Ascending aorta (tissue), 2 donors: ENCODE data around the gene LAMC1. TPM values are rescaled to one million over a fixed set of nuclear protein-coding genes. Genes with fewer than 3 reads are reported as not detected.

Source experiments
- DNase-seq, 2 donors: peaks; one replicate each; pipeline ENCODE4 v3.0.0-alpha.2; 2019; ENCODE audit warnings: low spot score in 2 of 2
- H3K27ac ChIP-seq, 2 donors: fragments of 200-600 bp; sonication (generic); one replicate each; pipeline ENCODE4 v1.5.1; 2016 to 2017; ENCODE audit warnings: mild to moderate bottlenecking in 1 of 2
- H3K27me3 ChIP-seq: fragments of 200-600 bp; sonication (generic); one replicate; pipeline ENCODE4 v1.5.1; 2017
- H3K36me3 ChIP-seq, 2 donors: fragments of 200-600 bp; sonication (generic); one replicate each; pipeline ENCODE4 v1.5.1; 2016
- H3K4me1 ChIP-seq, 2 donors: fragments of 200-600 bp; sonication (generic); one replicate each; pipeline ENCODE4 v1.5.1; 2016 to 2017; ENCODE audit warnings: mild to moderate bottlenecking in 1 of 2
- H3K4me3 ChIP-seq, 2 donors: fragments of 200-600 bp; sonication (generic); one replicate each; pipeline ENCODE4 v1.5.1; 2016 to 2017; ENCODE audit warnings: mild to moderate bottlenecking in 1 of 2
- H3K9me3 ChIP-seq, 2 donors: fragments of 200-600 bp; sonication (generic); one replicate each; pipeline ENCODE4 v1.5.1; 2016
- intact Hi-C: fragments of 100-400 bp; cut with DNase I; formaldehyde crosslinking; loops from one replicate; pipeline ENCODE4 v1.15.1; 2023
- total RNA-seq: library from RNA; depleted of rRNA; stranded (reverse); fragments of >200 nt; gene quantifications from one replicate; pipeline ENCODE4 v1.1.0, GENCODE V29; 2016
- TF ChIP-seq, protein P1 (sequence below), 3 experiments: fragments of 200-600 bp in 2 of 3; fragments of 450-650 bp in 1 of 3; sonication (generic) in 2 of 3; IDR thresholded peaks; one replicate each; pipeline ENCODE4 v1.5.1; 2016 to 2019; ENCODE audit warnings: antibody characterized with exemption in 3 of 3, mild to moderate bottlenecking in 1 of 3, moderate library complexity in 1 of 3

Gene LAMC1
- total RNA-seq, 1 donor from 2014 or later, result 166 TPM

- intact Hi-C loops, result no loop called here
- peak overlapping the region; percentile 47 to 59 for H3K27ac ChIP-seq
- H3K4me1 ChIP-seq, result peaks cover 0 to 65% of the 10 kb centered on the region in 2 donors
- peak overlapping the region in 1 of 2 donors; percentile 0 for H3K4me3 ChIP-seq
- no peak for DNase-seq
- no peaks in the 10 kb centered on the region for H3K9me3 ChIP-seq
- H3K36me3 ChIP-seq, result no peaks in the 10 kb centered on the region
- no peaks in the 10 kb centered on the region for H3K27me3 ChIP-seq
- TF ChIP-seq, protein P1, sequence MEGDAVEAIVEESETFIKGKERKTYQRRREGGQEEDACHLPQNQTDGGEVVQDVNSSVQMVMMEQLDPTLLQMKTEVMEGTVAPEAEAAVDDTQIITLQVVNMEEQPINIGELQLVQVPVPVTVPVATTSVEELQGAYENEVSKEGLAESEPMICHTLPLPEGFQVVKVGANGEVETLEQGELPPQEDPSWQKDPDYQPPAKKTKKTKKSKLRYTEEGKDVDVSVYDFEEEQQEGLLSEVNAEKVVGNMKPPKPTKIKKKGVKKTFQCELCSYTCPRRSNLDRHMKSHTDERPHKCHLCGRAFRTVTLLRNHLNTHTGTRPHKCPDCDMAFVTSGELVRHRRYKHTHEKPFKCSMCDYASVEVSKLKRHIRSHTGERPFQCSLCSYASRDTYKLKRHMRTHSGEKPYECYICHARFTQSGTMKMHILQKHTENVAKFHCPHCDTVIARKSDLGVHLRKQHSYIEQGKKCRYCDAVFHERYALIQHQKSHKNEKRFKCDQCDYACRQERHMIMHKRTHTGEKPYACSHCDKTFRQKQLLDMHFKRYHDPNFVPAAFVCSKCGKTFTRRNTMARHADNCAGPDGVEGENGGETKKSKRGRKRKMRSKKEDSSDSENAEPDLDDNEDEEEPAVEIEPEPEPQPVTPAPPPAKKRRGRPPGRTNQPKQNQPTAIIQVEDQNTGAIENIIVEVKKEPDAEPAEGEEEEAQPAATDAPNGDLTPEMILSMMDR (IDR thresholded peaks at IDR 0.05), result no peak
Measured at GRCh38 chr1:183043872-183044854, 20.9 kb downstream of the LAMC1 start.

DNA sequence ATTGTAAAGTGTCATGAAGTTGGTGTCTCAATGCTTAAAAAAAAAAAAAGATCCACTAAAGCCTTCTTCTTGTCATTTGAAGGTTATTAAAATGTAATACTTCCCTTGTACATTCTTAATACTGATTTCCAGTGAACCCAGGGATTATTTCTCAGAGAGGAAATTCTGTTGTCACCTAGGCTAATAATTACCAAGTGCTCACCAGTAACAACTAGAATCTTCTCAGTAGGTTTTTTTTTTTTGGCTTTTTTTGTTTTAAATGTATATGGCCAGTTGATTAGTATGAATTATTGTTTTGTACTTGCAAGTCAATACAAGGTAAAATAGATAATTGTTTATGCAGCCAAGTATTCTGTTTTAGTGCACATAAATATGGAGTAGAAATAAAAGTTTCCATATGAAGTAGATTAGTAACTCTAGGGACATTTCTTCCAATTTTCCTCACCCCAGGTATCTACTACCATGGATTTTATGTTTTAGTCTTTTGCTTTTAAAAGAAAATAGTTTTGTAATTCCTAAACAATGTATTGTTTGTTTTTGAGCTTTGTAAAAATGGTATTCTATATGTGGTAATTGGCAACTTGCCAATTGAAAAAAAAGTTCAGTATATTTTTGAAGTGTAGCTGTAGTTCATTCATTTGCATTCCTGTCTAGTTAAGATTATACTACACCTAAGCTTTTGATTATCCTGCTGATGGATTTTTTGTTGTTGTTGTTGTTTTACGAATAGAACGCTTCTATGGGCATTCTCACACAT, 21.9 kb downstream of the LAMC1 start:
- H3K36me3 ChIP-seq, result no peaks in the 10 kb centered on the region
- peaks cover 0 to 67% of the 10 kb centered on the region in 2 donors for H3K4me1 ChIP-seq
- H3K27ac ChIP-seq, result peak overlapping the region; percentile 47 to 59
- H3K4me3 ChIP-seq, result peak overlapping the region in 1 of 2 donors; percentile 0
- intact Hi-C loops, result no loop called here
- H3K9me3 ChIP-seq, result no peaks in the 10 kb centered on the region
- no peak for DNase-seq
- no peaks in the 10 kb centered on the region for H3K27me3 ChIP-seq
- TF ChIP-seq, protein P1 (IDR thresholded peaks at IDR 0.05), result no peak

- no peaks in the 10 kb centered on the region for H3K27me3 ChIP-seq
- no peak overlapping the region for H3K27ac ChIP-seq
- peaks cover 0 to 67% of the 10 kb centered on the region in 2 donors for H3K4me1 ChIP-seq
- no peaks in the 10 kb centered on the region for H3K36me3 ChIP-seq
- no peak overlapping the region for H3K4me3 ChIP-seq
- H3K9me3 ChIP-seq, result no peaks in the 10 kb centered on the region
- intact Hi-C loops, result no loop called here
- TF ChIP-seq, protein P1 (IDR thresholded peaks at IDR 0.05), result no peak
- no peak for DNase-seq
Measured at GRCh38 chr1:183048087-183049085, 25.2 kb downstream of the LAMC1 start.

- no peaks in the 10 kb centered on the region for H3K27me3 ChIP-seq
- intact Hi-C loops, result no loop called here
- TF ChIP-seq, protein P1 (IDR thresholded peaks at IDR 0.05), result no peak
- H3K27ac ChIP-seq, result peak overlapping the region in 1 of 2 donors; percentile 45
- H3K4me3 ChIP-seq, result no peak overlapping the region
- no peaks in the 10 kb centered on the region for H3K36me3 ChIP-seq
- H3K4me1 ChIP-seq, result peaks cover 0 to 41% of the 10 kb centered on the region in 2 donors
- DNase-seq, result no peak
- H3K9me3 ChIP-seq, result no peaks in the 10 kb centered on the region
Measured at GRCh38 chr1:183051546-183051945, 28.3 kb downstream of the LAMC1 start.

GRCh38 chr1:183052861-183053260, 29.6 kb downstream of the LAMC1 start:
- Histone ChIP-seq H3K9me3 (no peaks in the 10 kb centered on the region), H3K4me1 (peaks cover 0 to 30% of the 10 kb centered on the region in 2 donors), H3K36me3 (no peaks in the 10 kb centered on the region), H3K27me3 (no peaks in the 10 kb centered on the region), H3K4me3 (no peak overlapping the region), H3K27ac (no peak overlapping the region)
- no peak for DNase-seq
- intact Hi-C loops, result no loop called here
- TF ChIP-seq, protein P1 (IDR thresholded peaks at IDR 0.05), result no peak
